Ishikawa (cell line): Measurements from ENCODE around the gene COL4A4.

Source experiments
- CEBPB ChIP-seq: IDR thresholded peaks from 2 replicates; pipeline ENCODE4 v1.6.1; 2012
- CREB1 ChIP-seq: IDR thresholded peaks from 2 replicates; pipeline ENCODE4 v1.6.1; 2012; ENCODE audit warnings: low read depth
- EGR1 ChIP-seq: IDR thresholded peaks from 2 replicates; pipeline ENCODE4 v1.6.1; 2012
- EP300 ChIP-seq: IDR thresholded peaks from 2 replicates; pipeline ENCODE4 v1.6.1; 2012; ENCODE audit warnings: borderline replicate concordance
- FOXM1 ChIP-seq: IDR thresholded peaks from 2 replicates; pipeline ENCODE4 v1.6.1; 2012; ENCODE audit warnings: low read depth, borderline replicate concordance
- MAX ChIP-seq: IDR thresholded peaks from 2 replicates; pipeline ENCODE4 v1.6.1; 2012
- NFIC ChIP-seq: IDR thresholded peaks from 2 replicates; pipeline ENCODE4 v1.6.1; 2012
- RAD21 ChIP-seq: IDR thresholded peaks from 2 replicates; pipeline ENCODE4 v1.6.1; 2012; ENCODE audit warnings: low read depth
- REST ChIP-seq: IDR thresholded peaks from 2 replicates; pipeline ENCODE4 v1.6.1; 2012; ENCODE audit warnings: low read depth, mild to moderate bottlenecking
- TAF1 ChIP-seq: IDR thresholded peaks from 2 replicates; pipeline ENCODE4 v1.6.1; 2012; ENCODE audit warnings: low read depth, mild to moderate bottlenecking
- TCF12 ChIP-seq: IDR thresholded peaks from 2 replicates; pipeline ENCODE4 v1.6.1; 2012; ENCODE audit warnings: low read depth
- TEAD4 ChIP-seq: IDR thresholded peaks from 2 replicates; pipeline ENCODE4 v1.6.1; 2012
- YY1 ChIP-seq: IDR thresholded peaks from 2 replicates; pipeline ENCODE4 v1.6.1; 2012; ENCODE audit warnings: low read depth
- ZBTB7A ChIP-seq: IDR thresholded peaks from 2 replicates; pipeline ENCODE4 v1.6.1; 2012; ENCODE audit warnings: low read depth
- TF ChIP-seq, protein P1 (sequence below): IDR thresholded peaks from 2 replicates; pipeline ENCODE4 v1.6.1; 2012

Gene COL4A4

DNA sequence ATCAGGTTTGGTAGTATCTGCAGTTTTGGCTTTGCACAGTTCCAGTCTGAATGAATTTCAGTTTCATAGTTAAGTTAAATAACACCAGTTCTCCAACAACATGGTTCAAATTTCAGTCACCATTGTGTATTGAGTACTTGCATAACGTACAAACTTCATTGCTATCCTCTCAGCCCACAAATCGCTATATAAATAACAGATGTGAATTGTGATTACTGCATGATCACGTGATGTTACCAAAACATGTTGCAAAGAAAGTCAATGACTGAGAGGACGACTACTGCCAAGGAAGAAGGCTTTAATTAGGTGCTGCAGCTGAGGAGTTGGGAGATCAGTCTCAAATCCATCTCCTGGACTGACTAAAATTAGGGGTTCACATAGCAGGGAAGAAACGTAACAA, 48.2 kb downstream of the COL4A4 start:
- no peak for TF ChIP-seq TAF1
- no peak for TF ChIP-seq CREB1
- no peak for TF ChIP-seq CEBPB
- no peak for TF ChIP-seq NFIC
- TF ChIP-seq MAX: no peak
- no peak for TF ChIP-seq EP300
- TF ChIP-seq, protein P1, sequence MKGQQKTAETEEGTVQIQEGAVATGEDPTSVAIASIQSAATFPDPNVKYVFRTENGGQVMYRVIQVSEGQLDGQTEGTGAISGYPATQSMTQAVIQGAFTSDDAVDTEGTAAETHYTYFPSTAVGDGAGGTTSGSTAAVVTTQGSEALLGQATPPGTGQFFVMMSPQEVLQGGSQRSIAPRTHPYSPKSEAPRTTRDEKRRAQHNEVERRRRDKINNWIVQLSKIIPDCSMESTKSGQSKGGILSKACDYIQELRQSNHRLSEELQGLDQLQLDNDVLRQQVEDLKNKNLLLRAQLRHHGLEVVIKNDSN: no peak
- no peak for TF ChIP-seq REST
- no peak for TF ChIP-seq EGR1

- no peak for TF ChIP-seq MAX
- TF ChIP-seq TEAD4: no peak
- peak; percentile 83 for TF ChIP-seq RAD21
Observed at GRCh38 chr2:227106845-227107759, 56.9 kb downstream of the COL4A4 start.

GRCh38 chr2:227103583-227103982, 60.4 kb downstream of the COL4A4 start:
- TF ChIP-seq CREB1: no peak
- TF ChIP-seq TEAD4: no peak
- no peak for TF ChIP-seq EGR1
- no peak for TF ChIP-seq NFIC
- no peak for TF ChIP-seq REST
- TF ChIP-seq, protein P1: no peak
- TF ChIP-seq YY1: no peak
- no peak for TF ChIP-seq FOXM1
- no peak for TF ChIP-seq RAD21
- no peak for TF ChIP-seq TCF12
- no peak for TF ChIP-seq ZBTB7A
- TF ChIP-seq TAF1: no peak
- TF ChIP-seq CEBPB: no peak
- TF ChIP-seq MAX: no peak
- TF ChIP-seq EP300: no peak

GRCh38 chr2:227099340-227099739, 64.7 kb downstream of the COL4A4 start:
- TF ChIP-seq TCF12: no peak
- no peak for TF ChIP-seq REST
- TF ChIP-seq FOXM1: no peak
- no peak for TF ChIP-seq EGR1
- no peak for TF ChIP-seq MAX
- TF ChIP-seq CREB1: no peak
